WI38 (cell line): Measurements from ENCODE around the gene CXCR5.
A peak's percentile ranks its signal among the peaks of the same experiment; 100 is the strongest.

Source experiments
- H3K4me3 ChIP-seq: 2 replicates; pipeline ENCODE4 v1.5.1; 2011; ENCODE audit warnings: low read depth, mild to moderate bottlenecking, control low read depth, low read length
- TF ChIP-seq, protein P1 (sequence below): IDR thresholded peaks from 2 replicates; pipeline ENCODE4 v1.5.1; 2012; ENCODE audit warnings: low read depth, mild to moderate bottlenecking, control low read depth, low read length

CXCR5 gene

DNA sequence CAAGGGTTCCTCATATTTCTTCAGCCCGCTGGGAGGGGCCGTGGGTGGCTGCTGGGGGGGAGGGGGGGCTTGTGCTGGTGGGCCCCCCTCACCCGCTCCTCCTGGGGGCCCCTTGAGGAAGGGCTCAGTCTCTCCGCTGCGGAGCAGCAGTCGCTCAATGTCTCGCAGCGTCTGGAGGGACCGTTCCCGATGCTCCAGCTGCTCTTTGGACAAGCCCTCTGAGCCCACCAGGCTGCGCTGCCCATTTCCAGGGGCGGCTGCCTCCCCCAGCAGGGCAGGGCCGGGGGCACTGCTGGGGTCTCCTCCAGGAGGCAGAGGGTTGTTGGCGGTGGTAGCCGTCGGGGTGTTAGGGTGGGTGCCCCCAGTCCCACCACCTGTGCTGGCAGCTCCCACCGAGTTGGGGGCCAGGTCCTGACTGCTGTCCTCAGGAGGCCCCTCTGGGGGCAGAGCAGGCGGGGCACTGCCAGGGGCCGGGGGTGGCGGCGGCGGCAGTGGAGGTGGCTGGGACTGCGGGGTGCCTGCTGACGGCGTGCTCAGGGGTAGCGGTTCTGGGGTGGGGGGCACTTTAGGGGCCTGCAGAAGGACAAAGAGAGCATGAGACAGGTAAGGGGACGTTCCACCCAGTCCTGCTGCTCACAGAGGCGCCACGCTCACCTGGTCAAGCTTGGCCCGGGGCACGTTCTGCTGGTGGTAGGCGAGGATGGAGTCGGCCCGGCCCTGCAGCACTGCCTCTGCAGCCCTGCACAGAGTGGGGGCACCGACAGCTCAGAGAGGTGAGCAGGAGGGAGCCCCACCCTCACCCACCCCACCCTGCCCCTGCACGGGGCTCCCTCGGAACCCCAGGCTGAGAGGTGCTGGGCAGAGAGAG is 18.9 kb downstream of the CXCR5 start:
- no peak overlapping the region for H3K4me3 ChIP-seq
- TF ChIP-seq, protein P1, sequence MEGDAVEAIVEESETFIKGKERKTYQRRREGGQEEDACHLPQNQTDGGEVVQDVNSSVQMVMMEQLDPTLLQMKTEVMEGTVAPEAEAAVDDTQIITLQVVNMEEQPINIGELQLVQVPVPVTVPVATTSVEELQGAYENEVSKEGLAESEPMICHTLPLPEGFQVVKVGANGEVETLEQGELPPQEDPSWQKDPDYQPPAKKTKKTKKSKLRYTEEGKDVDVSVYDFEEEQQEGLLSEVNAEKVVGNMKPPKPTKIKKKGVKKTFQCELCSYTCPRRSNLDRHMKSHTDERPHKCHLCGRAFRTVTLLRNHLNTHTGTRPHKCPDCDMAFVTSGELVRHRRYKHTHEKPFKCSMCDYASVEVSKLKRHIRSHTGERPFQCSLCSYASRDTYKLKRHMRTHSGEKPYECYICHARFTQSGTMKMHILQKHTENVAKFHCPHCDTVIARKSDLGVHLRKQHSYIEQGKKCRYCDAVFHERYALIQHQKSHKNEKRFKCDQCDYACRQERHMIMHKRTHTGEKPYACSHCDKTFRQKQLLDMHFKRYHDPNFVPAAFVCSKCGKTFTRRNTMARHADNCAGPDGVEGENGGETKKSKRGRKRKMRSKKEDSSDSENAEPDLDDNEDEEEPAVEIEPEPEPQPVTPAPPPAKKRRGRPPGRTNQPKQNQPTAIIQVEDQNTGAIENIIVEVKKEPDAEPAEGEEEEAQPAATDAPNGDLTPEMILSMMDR: no peak

GRCh38 chr11:118903204-118904015 is 19.7 kb downstream of the CXCR5 start:
- TF ChIP-seq, protein P1: no peak
- no peak overlapping the region for H3K4me3 ChIP-seq

GRCh38 chr11:118907051-118908042 is 23.7 kb downstream of the CXCR5 start:
- H3K4me3 ChIP-seq: no peak overlapping the region
- TF ChIP-seq, protein P1: peak; percentile 86

DNA sequence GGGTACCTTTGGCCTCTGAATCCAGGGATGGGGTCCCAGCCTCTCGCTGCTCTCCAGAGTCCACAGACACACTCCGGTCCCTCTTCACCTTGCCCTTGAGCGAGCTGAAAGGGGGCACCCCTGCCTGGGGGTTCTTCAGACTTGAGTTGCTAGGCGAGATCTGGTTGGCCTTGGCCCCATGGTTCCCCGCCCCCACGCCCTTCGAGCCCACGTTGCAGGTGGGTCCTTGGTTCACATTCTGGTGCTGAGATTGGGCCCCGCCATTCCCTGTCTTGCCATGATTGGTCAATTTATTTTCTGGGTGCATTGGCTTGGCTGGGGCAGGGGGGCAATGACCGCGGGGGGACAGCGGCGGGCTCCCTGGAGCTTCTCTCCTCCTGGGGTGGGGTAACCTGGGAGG is 24.6 kb downstream of the CXCR5 start:
- no peak overlapping the region for H3K4me3 ChIP-seq
- TF ChIP-seq, protein P1: no peak

GRCh38 chr11:118908901-118909618 is 25.4 kb downstream of the CXCR5 start:
- TF ChIP-seq, protein P1: no peak
- peak overlapping the region; percentile 59 for H3K4me3 ChIP-seq

GRCh38 chr11:118909619-118910308 is 26.1 kb downstream of the CXCR5 start:
- H3K4me3 ChIP-seq: peak overlapping the region; percentile 59
- TF ChIP-seq, protein P1: no peak
